Frontal cortex (tissue), 4 donors: ENCODE results near the gene ANAPC5. TPM values are rescaled to one million over a fixed set of nuclear protein-coding genes. Genes with fewer than 3 reads are reported as not detected.
"Not testable (repeated sequence)": the region's sequence is repeated elsewhere in the genome, so short reads cannot be mapped to it uniquely, and the experiment has no call there.

Source experiments
- DNase-seq, 2 donors: peaks; one replicate each; pipeline ENCODE4 v3.0.0; 2012; ENCODE audit warnings: low spot score in 2 of 2
- FAIRE-seq: peaks from 2 replicates; lab custom pipeline; 2012; peaks lifted over from hg19 to GRCh38; lab: Jason Lieb, UNC
- total RNA-seq: library from RNA; depleted of rRNA; stranded (reverse); fragments of >200 nt; gene quantifications from one replicate; pipeline ENCODE4 v1.2.3, GENCODE V29; 2014
- donor health status: control.
- donor health status: control.
- donor health status: control.

ANAPC5 gene, protein sequence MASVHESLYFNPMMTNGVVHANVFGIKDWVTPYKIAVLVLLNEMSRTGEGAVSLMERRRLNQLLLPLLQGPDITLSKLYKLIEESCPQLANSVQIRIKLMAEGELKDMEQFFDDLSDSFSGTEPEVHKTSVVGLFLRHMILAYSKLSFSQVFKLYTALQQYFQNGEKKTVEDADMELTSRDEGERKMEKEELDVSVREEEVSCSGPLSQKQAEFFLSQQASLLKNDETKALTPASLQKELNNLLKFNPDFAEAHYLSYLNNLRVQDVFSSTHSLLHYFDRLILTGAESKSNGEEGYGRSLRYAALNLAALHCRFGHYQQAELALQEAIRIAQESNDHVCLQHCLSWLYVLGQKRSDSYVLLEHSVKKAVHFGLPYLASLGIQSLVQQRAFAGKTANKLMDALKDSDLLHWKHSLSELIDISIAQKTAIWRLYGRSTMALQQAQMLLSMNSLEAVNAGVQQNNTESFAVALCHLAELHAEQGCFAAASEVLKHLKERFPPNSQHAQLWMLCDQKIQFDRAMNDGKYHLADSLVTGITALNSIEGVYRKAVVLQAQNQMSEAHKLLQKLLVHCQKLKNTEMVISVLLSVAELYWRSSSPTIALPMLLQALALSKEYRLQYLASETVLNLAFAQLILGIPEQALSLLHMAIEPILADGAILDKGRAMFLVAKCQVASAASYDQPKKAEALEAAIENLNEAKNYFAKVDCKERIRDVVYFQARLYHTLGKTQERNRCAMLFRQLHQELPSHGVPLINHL
- total RNA-seq: 142 TPM

DNA sequence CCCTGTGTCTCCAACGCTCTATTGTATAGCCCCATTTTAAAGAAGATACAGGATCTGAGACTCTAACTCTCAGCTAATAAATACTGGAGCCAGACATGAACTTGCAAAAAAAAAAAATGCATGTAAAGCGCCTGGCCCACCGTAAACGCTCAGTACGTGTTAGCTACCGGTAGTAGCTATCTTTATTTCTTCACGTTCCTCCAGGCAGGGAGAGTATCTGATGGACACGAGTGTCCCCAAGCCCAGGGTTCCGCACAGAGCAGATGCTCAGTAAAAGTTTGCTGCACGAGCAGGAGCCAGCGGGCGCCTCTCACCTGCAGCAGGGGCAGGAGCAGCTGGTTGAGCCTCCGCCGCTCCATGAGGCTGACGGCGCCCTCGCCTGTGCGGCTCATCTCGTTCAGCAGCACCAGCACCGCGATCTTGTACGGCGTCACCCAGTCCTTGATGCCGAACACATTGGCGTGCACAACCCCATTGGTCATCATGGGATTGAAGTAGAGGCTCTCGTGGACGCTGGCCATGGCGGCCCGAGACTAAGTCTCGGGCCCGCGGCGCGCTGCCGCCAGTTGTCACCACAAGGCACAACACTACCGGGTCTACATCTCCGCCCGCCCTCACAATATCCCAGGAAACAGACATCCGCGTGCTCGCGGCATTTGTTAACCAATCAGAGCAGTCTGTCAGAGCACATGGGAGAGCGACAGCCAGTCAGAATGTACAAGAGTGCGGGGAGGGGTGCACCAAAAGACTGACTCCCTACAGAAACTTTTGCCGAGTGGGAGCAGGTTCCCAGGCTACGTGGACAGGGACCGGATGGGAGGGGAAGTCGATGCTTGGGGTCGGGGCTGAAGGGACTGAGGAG lies at the start of gene ANAPC5:
Gene ANAPC5, minus strand, starts transcription at position 592 of the 862 bp plus-strand sequence. Its CDS starts 71 bp downstream, at position 521.
- FAIRE-seq: no peak
- DNase-seq: peak; percentile 77 to 91

DNA sequence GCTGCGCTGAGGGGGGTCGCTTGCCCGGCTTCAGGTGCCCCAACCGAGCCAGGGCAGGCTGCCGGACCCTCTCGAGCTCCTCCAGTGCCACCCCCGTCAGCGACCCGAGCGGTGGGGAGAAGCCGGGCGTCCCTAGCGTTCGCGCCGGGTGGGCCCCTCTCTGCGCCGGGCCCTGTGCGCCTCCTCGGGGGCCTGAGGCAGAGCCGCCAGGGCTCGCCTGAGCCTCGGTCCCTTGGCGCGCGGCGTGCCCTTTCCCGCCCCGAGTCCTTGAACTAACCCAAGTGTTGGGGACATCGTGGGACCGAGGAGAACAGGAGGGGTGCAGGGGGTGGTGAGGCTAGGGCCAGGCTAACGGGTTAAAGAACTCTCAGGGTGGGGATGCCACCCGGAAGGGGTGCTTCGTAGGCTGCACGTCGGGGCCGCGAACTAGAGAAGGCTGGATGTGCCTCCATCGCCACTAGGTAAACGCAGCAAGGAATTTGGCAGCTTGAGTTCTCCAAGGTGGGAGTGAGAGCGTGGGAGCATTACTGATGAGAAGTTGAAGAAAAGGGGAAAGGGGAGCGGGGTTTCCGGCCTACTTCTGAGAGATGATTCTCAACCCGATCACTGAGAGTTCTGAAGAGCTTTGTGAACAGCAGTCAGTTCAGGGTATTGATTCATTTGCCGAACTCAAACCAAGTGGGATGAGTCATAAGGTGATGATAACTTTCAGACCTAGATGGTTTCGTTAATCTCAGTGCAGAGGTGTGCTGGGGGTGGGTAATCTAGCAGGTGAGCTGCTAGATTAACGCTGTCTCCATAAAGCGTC lies 48.3 kb upstream of the ANAPC5 start:
- no peak for FAIRE-seq
- peak in 1 of 2 donors; percentile 15 for DNase-seq

DNA sequence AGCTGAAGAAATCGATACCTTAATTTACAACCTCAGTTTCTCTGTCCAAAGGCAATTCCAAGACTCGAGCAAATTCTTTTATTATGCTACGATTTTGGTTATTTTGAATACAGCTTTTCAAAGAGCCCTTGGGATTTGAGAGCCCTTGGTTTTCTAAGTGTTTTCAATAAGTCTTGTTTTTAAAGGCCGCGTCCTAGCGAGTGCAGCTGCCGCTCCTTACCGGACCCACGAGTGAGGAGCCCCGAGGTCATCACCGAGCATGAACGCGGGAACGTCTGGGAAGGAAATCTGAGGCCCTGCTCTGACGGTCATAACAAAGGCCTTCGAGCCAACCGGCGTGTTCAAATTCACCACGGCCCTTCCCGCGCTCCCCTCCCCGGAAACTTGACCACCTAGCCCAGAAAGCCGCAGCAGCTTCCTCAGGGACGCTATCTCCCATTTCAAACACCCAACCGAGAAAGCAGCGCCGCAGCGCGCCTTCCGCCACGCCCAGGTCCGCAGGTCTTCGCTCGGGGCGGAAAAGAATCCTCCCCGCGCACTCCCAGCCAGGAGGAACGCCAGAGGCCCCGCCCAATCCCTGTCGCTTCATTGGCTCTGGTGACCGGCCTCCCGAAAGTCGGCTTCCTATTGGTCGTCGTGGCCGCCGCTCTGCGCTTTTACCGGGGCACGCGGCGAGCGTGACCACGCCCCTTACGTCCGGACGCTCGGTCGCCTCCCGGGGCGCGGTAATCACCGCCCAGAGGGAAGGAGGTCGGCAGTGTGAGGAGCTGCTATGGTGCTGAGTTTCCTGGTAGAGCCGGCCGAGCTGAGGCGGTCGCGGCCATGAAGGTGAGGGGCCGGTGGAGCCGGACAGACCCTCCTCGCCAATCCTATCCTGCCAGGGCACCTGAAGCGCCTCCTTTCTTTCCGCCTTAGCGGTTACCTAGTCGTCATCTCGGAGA lies 47.5 kb upstream of the ANAPC5 start, which contains the start of gene RNF34:
Gene RNF34, plus strand, starts transcription at position 728 of the 941 bp plus-strand sequence. Its CDS starts 95 bp downstream, at position 823.
- DNase-seq: peak; percentile 89 to 94
- no peak for FAIRE-seq

DNA sequence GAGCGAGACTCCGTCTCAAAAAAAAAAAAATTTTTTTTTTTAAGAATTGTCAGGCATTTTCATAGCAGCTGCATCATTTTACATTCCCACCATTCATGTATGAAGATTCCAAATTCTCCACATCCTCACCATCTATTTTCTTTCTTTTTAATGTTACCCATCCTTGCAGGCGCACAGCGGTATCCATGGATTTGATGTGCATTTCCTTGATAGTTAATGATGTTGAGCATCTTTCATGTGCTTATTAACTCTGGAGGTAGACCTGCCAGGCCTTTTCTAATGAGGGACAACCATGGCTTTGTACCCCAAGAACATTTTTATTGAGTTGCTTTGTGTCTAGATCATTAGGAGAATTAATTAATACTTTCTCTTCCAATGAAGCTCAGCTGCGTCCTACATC lies 46.1 kb upstream of the ANAPC5 start:
- DNase-seq (no peak), FAIRE-seq (no peak)

DNA sequence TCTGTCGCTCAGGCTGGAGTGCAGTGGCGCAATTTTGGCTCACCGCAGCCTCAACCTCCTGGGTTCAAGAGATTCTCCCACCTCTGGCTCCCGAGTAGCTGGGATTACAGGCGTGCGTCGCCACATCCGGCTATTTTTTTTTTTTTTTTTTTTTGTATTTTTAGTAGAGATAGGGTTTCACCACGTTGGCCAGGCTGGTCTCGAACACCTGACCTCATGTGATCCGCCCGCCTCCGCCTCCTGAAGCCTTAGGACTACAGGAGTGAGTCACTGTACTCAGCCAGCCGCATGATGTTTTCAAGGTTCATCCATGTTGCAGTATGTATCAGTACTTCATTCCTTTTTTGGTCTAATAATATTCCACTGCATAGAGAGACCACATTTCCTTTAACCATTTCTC lies 45.3 kb upstream of the ANAPC5 start:
- FAIRE-seq (no peak), DNase-seq (no peak)

DNA sequence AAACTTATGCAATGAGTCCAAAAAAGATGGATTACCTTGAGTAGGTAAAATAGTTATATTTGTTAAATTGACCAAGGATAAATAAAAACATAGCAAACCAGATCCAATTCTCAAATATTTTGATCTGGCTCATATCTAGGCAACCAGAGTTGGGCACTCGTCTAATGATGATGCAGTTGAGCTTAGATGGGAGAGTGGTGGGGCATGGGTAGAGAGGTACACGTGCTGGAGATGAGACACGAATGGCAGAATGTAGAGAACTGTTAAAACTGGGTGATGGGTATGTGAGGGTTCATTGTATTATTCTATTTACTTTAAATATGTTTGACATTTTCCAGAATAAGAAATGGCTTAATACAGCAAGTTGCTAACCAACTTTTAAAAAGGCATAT lies 40.1 kb upstream of the ANAPC5 start:
- FAIRE-seq: no peak
- no peak for DNase-seq

DNA sequence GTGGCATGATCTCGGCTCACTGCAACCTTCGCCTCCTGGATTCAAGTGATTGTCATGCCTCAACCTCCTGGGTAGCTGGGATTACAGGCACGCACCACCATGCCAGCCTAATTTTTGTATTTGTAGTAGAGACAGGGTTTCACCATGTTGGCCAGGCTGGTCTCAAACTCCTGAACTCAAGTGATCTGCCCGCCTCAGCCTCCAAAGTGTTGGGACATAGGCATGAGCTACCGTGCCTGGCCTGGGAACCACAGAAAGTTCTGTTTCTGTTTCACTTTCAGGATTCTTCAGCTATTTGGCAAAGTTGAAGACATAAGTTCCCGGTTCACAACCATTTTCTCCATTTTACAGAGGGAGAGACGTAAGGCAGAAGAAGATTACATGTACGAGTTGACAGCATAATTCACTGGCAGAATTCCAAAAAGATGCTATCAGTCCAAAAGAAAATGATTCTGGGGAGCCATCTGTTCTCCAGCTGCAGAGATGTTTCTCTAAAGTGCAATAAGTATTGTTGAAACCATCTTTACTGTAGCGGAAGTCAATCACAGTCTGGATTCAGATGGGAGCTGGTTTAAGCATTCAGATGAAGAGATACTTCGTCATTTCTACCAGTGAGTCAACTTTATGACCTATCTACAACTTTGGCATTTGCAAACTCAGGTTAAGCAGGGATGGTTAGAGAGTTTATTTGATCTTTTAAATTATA lies 39.6 kb upstream of the ANAPC5 start:
- FAIRE-seq (no peak), DNase-seq (no peak)

DNA sequence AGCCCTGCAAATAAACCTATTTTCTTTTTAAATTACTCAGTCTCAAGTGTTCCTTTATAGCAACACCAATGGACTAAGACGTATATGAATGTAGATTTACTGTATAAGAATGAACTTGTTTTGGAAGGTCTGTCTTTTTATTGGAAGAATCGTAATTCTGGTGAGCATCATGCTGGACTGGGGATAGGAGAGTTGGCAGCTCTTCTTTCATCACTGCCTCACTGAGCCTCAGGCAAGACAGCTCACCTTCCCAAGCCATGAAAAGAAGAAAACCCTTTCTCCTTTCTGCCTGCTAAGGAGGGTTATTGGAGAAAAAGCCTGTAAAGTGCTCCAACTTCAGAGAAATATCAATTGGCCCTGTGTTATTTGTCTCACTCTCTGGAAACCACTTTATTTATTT lies 38.6 kb upstream of the ANAPC5 start:
- FAIRE-seq (no peak), DNase-seq (no peak)

DNA sequence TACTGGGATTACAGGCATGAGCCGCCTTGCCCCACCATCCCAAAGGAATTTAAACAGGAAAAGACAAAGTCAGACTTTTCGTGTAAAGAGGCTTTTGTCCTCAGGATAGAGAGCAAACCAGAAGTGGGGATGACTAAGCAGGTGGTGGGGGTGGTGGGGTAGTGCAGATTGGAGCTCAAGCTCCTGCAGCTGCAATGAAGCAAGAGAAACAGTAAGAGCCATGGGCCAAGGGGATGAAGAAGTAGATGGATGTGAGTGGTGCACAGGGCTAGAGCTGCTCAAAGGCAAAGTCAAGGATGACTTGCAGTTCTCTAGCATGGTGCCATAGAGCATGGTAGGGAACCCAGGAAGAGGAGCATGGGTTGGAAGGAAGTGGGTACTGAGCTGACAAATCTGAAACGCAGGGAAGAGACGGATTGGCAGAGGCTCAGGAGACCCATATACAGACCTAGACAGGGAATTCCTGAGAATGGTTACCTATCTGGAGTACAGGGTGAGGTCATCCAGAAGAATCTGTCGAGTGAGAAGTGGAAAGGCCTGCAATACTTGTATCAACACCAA lies 36.3 kb upstream of the ANAPC5 start:
- DNase-seq: no peak
- no peak for FAIRE-seq

DNA sequence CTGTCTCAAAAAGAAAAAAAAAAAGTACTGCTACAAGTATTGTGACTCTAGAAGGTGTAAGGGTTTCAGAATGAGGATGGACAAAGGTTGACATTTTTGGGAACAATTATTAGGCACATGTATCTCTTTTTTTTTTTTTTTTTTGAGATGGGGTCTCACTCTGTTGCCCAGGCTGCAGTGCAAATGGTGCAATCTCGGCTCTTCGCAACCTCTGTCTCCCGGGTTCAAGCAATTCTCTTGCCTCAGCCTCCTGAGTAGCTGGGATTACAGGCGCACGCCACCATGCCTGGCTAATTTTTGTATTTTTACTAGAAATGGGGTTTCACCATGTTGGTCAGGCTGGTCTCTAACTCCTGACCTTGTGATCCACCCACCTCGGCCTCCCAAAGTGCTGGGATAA lies 32.7 kb upstream of the ANAPC5 start:
- not testable (repeated sequence) for DNase-seq, FAIRE-seq

DNA sequence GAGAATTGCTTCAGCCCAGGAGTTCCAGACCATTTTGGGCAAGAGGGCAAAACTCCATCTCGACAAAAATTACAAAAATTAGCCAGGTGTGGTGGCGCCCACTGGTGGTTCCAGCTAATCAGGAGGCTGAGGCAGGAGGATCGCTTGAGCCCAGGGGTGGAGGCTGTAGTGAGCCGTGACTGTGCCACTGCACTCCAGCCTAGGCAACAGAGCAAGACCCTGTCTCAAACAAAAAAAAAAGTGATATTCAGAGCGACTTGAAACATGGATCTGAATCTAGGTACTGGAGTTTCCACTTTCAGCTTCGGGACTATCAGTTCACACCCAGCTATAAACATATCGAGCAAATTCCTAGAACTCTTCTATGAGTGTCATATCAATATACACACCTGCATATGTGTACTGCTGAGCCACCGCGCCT lies 31.4 kb upstream of the ANAPC5 start:
- no peak for DNase-seq
- FAIRE-seq: no peak

DNA sequence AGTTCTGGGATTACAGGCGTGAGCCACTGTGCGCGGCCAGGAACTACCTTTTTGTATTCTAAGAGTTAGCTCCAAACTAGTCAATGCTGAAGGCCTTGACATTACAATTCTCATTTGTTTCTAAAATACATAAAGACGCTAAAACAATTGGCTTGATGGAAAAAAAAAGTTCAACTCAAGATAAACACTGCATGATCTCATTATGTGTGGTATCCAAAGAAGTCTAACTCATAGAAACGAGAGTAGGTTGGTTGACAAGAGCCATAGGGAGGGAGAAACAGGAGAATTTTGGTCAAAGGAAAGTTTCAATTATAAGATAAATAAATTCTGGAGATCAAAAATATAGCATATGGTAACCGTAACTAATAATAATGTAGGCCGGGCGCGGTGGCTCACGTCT lies 27.7 kb upstream of the ANAPC5 start:
- FAIRE-seq (no peak), DNase-seq (no peak)

DNA sequence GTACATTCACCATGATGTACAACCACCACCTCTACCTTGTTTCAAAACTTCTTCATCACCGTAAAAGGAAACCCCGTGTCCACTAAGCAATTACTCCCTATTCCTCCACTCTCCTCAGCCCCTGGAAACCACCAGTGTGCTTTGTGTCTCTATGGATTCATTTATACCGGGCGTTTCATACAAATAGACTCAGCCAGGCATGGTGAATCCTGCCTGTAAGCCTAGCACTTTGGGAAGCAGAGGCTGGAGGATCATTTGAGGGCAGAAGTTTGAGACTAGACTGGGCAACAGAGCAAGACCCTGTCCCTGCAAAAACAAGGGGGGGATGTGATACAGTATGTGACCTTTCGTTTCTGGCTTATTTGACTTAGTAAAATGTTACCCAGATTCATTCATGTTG lies 26.5 kb upstream of the ANAPC5 start:
- FAIRE-seq (no peak), DNase-seq (no peak)

DNA sequence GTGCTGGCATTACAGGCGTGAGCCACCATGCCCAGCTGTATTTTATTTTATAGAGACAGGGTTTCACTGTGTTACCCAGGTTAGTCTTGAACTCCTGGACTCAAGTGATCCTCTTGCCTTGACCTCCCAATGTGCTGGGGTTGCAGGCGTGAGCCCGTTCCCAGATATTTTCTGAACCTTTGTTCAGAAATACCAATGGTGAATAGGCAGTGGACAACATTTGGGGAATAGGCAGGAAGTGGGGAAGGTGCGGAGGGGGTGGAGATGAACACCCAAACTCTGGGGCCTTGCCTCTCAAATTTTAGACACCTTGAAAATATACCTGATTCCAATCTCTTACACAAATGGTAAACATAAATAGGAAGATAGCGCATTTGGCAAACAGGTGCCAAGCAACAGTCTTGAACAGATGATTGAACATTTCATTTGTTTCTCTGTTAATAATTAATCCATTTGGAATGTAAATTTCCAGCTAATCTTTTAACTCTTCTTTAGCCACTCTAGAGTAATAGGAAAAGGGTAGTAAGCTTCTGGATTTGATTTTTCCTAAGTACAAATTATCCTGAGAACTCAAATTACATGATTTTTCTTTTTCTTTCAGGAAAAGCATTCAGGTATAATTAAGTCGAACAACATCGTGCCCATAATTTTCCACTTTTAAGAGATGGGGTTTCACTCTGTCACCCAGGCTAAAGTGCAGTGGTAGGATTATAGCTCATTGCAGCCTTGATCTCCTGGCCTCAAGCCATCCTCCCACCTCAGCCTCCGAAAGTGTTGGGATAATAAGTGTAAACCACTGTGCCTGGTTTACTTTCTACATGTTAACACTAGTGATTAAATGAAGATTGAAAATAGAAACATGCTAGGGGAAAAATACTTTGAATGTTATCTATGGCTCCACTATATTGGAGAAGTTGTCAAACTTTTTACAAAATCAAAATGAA lies 24.8 kb upstream of the ANAPC5 start:
- no peak for DNase-seq
- no peak for FAIRE-seq

DNA sequence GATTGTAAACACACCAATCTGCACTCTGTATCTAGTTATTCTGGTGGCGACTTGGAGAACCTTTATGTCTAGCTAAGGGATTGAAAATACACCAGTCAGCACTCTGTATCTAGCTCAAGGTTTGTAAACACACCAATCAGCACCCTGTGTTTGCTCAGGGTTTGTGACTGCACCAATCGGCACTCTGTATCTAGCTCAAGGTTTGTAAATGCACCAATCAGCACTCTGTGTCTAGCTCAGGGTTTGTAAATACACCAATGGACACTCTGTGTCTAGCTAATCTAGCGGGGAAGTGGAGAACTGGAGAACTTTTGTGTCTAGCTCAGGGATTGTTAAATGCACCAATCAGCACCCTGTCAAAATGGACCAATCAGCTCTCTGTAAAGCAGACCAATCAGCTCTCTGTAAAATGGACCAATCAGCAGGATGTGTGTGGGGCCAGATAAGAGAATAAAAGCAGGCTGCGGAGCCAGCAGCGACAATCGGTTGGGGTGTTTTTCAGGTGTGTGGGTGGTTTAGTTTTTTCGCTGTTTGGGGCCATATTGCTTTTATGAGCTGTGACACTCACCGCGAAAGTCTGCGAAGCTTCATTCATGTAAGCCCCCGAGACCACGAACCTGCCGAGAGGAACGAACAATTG lies 22.9 kb upstream of the ANAPC5 start:
- FAIRE-seq, DNase-seq: not testable (repeated sequence)

DNA sequence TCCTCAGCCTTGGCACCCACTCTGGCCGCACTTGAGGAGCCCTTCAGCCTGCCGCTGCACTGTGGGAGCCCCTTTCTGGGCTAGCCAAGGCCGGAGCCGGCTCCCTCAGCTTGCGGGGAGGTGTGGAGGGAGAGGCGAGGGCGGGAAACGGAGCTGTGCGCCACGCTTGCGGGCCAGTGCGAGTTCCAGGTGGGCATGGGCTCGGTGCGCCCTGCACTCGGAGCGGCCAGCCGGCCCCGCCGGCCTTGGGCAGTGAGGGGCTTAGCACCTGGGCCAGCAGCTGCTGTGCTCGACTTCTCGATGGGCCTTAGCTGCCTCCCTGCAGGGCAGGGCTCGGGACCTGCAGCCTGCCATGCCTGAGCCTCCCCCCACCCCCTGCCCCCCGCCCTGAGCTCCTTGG lies 22.1 kb upstream of the ANAPC5 start:
- not testable (repeated sequence) for DNase-seq, FAIRE-seq
